HepG2 (cell line): ENCODE results near the gene RAD51AP1. TPM values are rescaled to one million over a fixed set of nuclear protein-coding genes. Genes with fewer than 3 reads are reported as not detected.

Experiments used
- ATAC-seq: fragments of 200-7000 bp; cut with Tn5 transposase; 3 replicates; pipeline ENCODE4 v1.9.1; 2020; ENCODE audit warnings: mild to moderate bottlenecking, moderate library complexity
- BruUV-seq: library from RNA; stranded (reverse); fragments of 400-500 nt; replicated peaks from 2 replicates; lab custom pipeline; 2021; lab: Mats Ljungman, UMichigan
- CTCF ChIA-PET: fragments of 300-600 bp; formaldehyde crosslinking; extraction: SDS; loops from one replicate; lab custom pipeline; 2021; ENCODE audit warnings: low total read pairs, inconsistent platforms, low intra/inter-chr PET ratio; lab: Yijun Ruan, JAX
- POLR2A ChIA-PET: fragments of 350-600 bp; sonication (Branson Sonifier 250); formaldehyde crosslinking; loops from one replicate; lab custom pipeline; 2020; ENCODE audit warnings: antibody characterized with exemption, inconsistent platforms; lab: Yijun Ruan, JAX
- DNase-seq: peaks from one replicate; pipeline ENCODE4 v3.0.0-alpha.2; 2015; ENCODE audit warnings: low spot score
- FAIRE-seq: peaks from 3 replicates; lab custom pipeline; 2011; peaks lifted over from hg19 to GRCh38; lab: Jason Lieb, UNC
- H2AFZ ChIP-seq: one replicate; pipeline ENCODE4 v1.6.1; 2011; ENCODE audit warnings: low read length, inconsistent platforms
- H3K27ac ChIP-seq: fragments of 300-600 bp; 3 replicates; pipeline ENCODE4 v1.8.0; 2011; ENCODE audit warnings: mixed run types, mild to moderate bottlenecking, mixed read lengths, low read length, inconsistent platforms; ENCODE audit not compliant: insufficient read depth; ENCODE audit errors: extremely low read length
- H3K27me3 ChIP-seq, 2 experiments: fragments of 200-600 bp in 1 of 2; 2 replicates in 1 of 2; 3 replicates in 1 of 2; pipeline versions ENCODE4 v1.6.0 to v1.8.0; 2011; ENCODE audit warnings: low read length in 2 of 2, mild to moderate bottlenecking in 2 of 2, moderate library complexity in 2 of 2, inconsistent platforms in 1 of 2; ENCODE audit not compliant: insufficient read depth in 2 of 2, control insufficient read depth in 1 of 2
- H3K36me3 ChIP-seq, 2 experiments: fragments of 200-600 bp in 1 of 2; replicated peaks in 1 of 2; 2 replicates in 1 of 2; 3 replicates in 1 of 2; pipeline versions ENCODE4 v1.5.1 to v1.8.0; 2011; ENCODE audit warnings: low read length in 2 of 2, inconsistent platforms in 1 of 2; ENCODE audit not compliant: insufficient read depth in 2 of 2, control insufficient read depth in 1 of 2
- H3K4me1 ChIP-seq: 2 replicates; pipeline ENCODE4 v1.5.1; 2012; ENCODE audit warnings: low read length, inconsistent platforms; ENCODE audit not compliant: insufficient read depth
- H3K4me2 ChIP-seq: 2 replicates; pipeline ENCODE4 v1.6.0; 2011; ENCODE audit warnings: low read depth, low read length, inconsistent platforms
- H3K4me3 ChIP-seq, 3 experiments: fragments of 200-600 bp in 1 of 3; sonication (generic), shearing (Covaris generic) in 1 of 3; replicated peaks in 1 of 3; 2 replicates each; pipeline ENCODE4 v1.5.1; 2011 to 2016; ENCODE audit warnings: low read length in 3 of 3, inconsistent platforms in 2 of 3, low read depth in 2 of 3, mild to moderate bottlenecking in 2 of 3, control low read depth in 1 of 3, mixed read lengths in 1 of 3; ENCODE audit not compliant: insufficient read depth in 1 of 3
- H3K79me2 ChIP-seq: one replicate; pipeline ENCODE4 v1.6.1; 2011; ENCODE audit warnings: low read length, inconsistent platforms; ENCODE audit not compliant: insufficient read depth
- H3K9ac ChIP-seq: 2 replicates; pipeline ENCODE4 v1.6.0; 2011; ENCODE audit warnings: mild to moderate bottlenecking, low read depth, low read length, inconsistent platforms; ENCODE audit not compliant: insufficient read depth
- H3K9me3 ChIP-seq: 2 replicates; pipeline ENCODE4 v1.5.1; 2012; ENCODE audit warnings: mild to moderate bottlenecking, low read length
- H4K20me1 ChIP-seq: 2 replicates; pipeline ENCODE4 v1.6.0; 2011; ENCODE audit warnings: inconsistent platforms, mild to moderate bottlenecking, low read length, moderate library complexity; ENCODE audit not compliant: insufficient read depth
- SUZ12 ChIP-seq: fragments of 150-350 bp; IDR thresholded peaks from 2 replicates; pipeline ENCODE4 v1.6.1; 2014; ENCODE audit warnings: low read depth, low read length
- WGBS: methylation state at CpG from one replicate; pipeline ENCODE4 v1.1.6; 2017; ENCODE audit warnings: low lambda C conversion rate; 5-methylcytosine and 5-hydroxymethylcytosine counted together
- in situ Hi-C: cut with HindIII; loops from 2 replicates; pipeline ENCODE4 v1.10.0; 2017; ENCODE audit warnings: low pct_unique_long_range_greater_than_20kb; ENCODE audit not compliant: extremely low pct_ligation_motif_present
- intact Hi-C: fragments of 100-400 bp; cut with micrococcal nuclease; formaldehyde crosslinking; loops from one replicate; pipeline ENCODE4 v1.10.0; 2022; ENCODE audit not compliant: unreplicated experiment
- polyA plus RNA-seq, 8 experiments: library from polyadenylated mRNA; depleted of rRNA in 3 of 8; stranded (reverse) in 7 of 8; unstranded in 1 of 8; fragments of >200 nt; fragmentation: Illumina TruSeq in 4 of 8; extraction: Trizol in 4 of 8; gene quantifications; 2 replicates each; pipeline versions ENCODE4 v1.2.1 to v1.2.3, GENCODE V29; 2011 to 2016; ENCODE audit warnings: low read depth in 4 of 8, missing spikeins in 1 of 8, mixed read lengths in 1 of 8; ENCODE audit not compliant: insufficient read depth in 1 of 8
- total RNA-seq, 5 experiments: library from RNA; depleted of rRNA; stranded (reverse); fragments of >200 nt; fragmentation: Illumina TruSeq; extraction: Trizol; gene quantifications; 2 replicates each; pipeline ENCODE4 v1.2.3, GENCODE V29; 2016; ENCODE audit warnings: low read depth in 1 of 5
- TF ChIP-seq, protein P1 (sequence below): IDR thresholded peaks from 2 replicates; pipeline ENCODE4 v1.6.1; 2018; ENCODE audit warnings: missing genetic modification reagents
- TF ChIP-seq, protein P2 (sequence below): sonication (generic); formaldehyde crosslinking; conservative IDR thresholded peaks from 2 replicates; pipeline ENCODE4 v1.8.0; 2022; ENCODE audit warnings: low read depth, missing genetic modification reagents
- TF ChIP-seq, protein P3 (sequence below): sonication (generic); formaldehyde crosslinking; IDR thresholded peaks from 2 replicates; pipeline ENCODE4 v1.4.0; 2020; ENCODE audit warnings: mild to moderate bottlenecking, missing genetic modification reagents
- TF ChIP-seq, protein P4 (sequence below): IDR thresholded peaks from 2 replicates; pipeline ENCODE4 v1.6.1; 2016; ENCODE audit warnings: missing biosample characterization, missing genetic modification reagents, low read depth
- TF ChIP-seq, protein P5 (sequence below): sonication (generic); formaldehyde crosslinking; IDR thresholded peaks from 2 replicates; pipeline ENCODE4 v1.8.0; 2022; ENCODE audit warnings: mild to moderate bottlenecking, missing genetic modification reagents, moderate library complexity

Gene RAD51AP1
- total and polyA plus RNA-seq, 2 of the 13 experiments (the other 11 are each of a cell fraction or from before 2014, with no cell fraction given): 16.6 to 49.3 TPM

DNA sequence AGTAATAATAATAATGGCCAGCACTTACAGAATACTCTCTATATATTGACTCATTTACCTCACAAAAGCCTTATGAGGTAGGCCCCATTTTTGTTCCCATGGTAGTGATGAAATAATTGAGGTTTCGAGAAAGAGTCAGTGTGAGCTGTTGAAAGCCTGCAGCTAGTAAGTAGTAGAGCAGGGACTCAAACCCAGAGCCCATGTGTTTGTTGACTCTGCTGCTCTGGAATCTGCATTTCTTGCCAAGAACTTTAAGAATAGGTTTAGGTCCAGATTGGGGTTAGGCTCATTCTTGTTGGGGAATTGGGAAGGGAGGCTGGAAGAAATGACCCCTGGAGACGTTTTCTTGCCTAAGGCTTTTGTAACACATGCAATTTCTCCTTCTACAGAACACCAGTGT lies 51.3 kb downstream of the RAD51AP1 start (continued):
- TF ChIP-seq, protein P1, sequence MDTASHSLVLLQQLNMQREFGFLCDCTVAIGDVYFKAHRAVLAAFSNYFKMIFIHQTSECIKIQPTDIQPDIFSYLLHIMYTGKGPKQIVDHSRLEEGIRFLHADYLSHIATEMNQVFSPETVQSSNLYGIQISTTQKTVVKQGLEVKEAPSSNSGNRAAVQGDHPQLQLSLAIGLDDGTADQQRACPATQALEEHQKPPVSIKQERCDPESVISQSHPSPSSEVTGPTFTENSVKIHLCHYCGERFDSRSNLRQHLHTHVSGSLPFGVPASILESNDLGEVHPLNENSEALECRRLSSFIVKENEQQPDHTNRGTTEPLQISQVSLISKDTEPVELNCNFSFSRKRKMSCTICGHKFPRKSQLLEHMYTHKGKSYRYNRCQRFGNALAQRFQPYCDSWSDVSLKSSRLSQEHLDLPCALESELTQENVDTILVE (CRISPR knock-in tag): no peak

DNA sequence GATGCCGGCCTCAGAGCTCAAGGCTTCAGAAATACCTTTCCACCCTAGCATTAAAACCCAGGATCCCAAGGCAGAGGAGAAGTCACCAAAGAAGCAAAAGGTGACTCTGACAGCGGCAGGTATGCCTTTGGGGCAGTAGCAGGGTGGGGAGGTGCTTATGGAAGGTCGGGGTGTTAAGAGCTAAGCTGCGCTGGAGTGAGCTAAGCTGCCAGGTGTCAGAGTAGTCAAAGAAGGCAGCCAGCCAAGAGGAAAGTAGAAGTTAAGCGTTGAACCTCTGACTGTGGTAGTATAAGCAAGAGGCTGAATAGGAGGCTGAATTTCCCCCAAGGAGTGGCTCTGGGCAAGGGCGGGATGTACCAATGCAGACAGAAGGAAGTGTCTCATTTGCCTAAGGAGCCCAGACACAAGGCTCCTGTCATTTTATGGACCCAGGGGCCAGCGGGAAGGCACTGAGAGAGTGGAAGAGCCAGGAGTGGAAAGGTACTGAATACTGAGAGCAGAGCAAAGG lies 52.5 kb downstream of the RAD51AP1 start:
- WGBS: 28% methylated on average over 7 of the region's 7 CpGs
- Histone ChIP-seq H3K9ac (no peak overlapping the region), H3K4me2 (no peak overlapping the region), H3K27ac (no peak overlapping the region), H4K20me1 (no peaks in the 10 kb centered on the region), H2AFZ (no peak overlapping the region), H3K36me3 (no peaks in the 10 kb centered on the region), H3K4me3 (no peak overlapping the region), H3K27me3 (peaks cover 1 to 15% of the 10 kb centered on the region in 2 experiments; a peak in 2 of 5 replicates), H3K79me2 (no peaks in the 10 kb centered on the region), H3K4me1 (no peaks in the 10 kb centered on the region), H3K9me3 (no peaks in the 10 kb centered on the region)
- POLR2A ChIA-PET: no interaction called here
- ATAC-seq (no peak), DNase-seq (no peak), FAIRE-seq (no peak)
- in situ Hi-C loops: no loop called here
- CTCF ChIA-PET: no interaction called here
- no TSS peak for BruUV-seq
- TF ChIP-seq, protein P2, sequence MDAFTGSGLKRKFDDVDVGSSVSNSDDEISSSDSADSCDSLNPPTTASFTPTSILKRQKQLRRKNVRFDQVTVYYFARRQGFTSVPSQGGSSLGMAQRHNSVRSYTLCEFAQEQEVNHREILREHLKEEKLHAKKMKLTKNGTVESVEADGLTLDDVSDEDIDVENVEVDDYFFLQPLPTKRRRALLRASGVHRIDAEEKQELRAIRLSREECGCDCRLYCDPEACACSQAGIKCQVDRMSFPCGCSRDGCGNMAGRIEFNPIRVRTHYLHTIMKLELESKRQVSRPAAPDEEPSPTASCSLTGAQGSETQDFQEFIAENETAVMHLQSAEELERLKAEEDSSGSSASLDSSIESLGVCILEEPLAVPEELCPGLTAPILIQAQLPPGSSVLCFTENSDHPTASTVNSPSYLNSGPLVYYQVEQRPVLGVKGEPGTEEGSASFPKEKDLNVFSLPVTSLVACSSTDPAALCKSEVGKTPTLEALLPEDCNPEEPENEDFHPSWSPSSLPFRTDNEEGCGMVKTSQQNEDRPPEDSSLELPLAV: no peak
- intact Hi-C loops: no loop called here

DNA sequence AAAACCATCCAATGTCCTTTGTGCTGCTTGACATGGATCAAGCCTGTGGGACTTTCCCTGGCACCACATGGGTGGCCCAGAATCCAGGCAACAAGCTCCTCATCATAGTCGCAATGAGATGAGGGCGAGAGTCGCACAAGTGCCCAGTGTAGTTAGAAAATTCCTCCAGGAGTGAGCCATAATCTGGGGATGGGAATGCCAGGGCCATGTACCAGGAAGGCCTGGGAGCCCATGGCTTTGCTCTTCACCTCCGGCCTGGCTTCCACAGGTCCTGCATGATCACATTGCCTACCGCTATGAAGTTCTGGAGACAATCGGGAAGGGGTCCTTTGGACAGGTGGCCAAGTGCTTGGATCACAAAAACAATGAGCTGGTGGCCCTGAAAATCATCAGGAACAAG lies 57.2 kb downstream of the RAD51AP1 start:
- BruUV-seq: no TSS peak
- Histone ChIP-seq H3K27ac (no peak overlapping the region), H3K27me3 (peaks cover 2 to 25% of the 10 kb centered on the region in 2 experiments; a peak in 3 of 5 replicates), H3K4me3 (no peak overlapping the region), H3K4me2 (no peak overlapping the region), H3K9ac (no peak overlapping the region), H3K9me3 (no peaks in the 10 kb centered on the region), H2AFZ (no peak overlapping the region), H3K79me2 (no peaks in the 10 kb centered on the region), H4K20me1 (no peaks in the 10 kb centered on the region), H3K36me3 (no peaks in the 10 kb centered on the region), H3K4me1 (no peaks in the 10 kb centered on the region)
- ChIA-PET CTCF (no interaction called here), POLR2A (no interaction called here)
- 73% methylated on average over 6 of the region's 6 CpGs for WGBS
- in situ Hi-C loops: no loop called here
- intact Hi-C loops: no loop called here
- FAIRE-seq (no peak), ATAC-seq (no peak), DNase-seq (no peak)
- TF ChIP-seq, protein P3, sequence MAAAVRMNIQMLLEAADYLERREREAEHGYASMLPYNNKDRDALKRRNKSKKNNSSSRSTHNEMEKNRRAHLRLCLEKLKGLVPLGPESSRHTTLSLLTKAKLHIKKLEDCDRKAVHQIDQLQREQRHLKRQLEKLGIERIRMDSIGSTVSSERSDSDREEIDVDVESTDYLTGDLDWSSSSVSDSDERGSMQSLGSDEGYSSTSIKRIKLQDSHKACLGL (CRISPR knock-in tag): no peak
- TF ChIP-seq, protein P4, sequence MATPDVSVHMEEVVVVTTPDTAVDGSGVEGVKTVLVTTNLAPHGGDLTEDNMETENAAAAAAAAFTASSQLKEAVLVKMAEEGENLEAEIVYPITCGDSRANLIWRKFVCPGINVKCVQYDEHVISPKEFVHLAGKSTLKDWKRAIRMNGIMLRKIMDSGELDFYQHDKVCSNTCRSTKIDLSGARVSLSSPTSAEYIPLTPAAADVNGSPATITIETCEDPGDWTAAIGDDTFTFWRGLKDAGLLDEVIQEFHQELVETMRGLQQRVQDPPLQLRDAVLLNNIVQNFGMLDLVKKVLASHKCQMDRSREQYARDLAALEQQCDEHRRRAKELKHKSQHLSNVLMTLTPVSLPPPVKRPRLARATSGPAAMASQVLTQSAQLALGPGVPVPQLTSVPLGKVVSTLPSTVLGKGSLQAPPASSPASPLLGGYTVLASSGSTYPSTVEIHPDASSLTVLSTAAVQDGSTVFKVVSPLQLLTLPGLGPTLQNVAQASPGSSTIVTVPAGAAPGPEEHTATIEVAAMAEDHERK (CRISPR knock-in tag): no peak
- no peak for TF ChIP-seq SUZ12
- TF ChIP-seq, protein P2: no peak
- TF ChIP-seq, protein P5, sequence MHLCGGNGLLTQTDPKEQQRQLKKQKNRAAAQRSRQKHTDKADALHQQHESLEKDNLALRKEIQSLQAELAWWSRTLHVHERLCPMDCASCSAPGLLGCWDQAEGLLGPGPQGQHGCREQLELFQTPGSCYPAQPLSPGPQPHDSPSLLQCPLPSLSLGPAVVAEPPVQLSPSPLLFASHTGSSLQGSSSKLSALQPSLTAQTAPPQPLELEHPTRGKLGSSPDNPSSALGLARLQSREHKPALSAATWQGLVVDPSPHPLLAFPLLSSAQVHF (CRISPR knock-in tag): no peak
